ENCODE data around the gene PTGIS.
"Not testable (repeated sequence)": the region's sequence is repeated elsewhere in the genome, so short reads cannot be mapped to it uniquely, and the experiment has no call there.

PTGIS gene

DNA sequence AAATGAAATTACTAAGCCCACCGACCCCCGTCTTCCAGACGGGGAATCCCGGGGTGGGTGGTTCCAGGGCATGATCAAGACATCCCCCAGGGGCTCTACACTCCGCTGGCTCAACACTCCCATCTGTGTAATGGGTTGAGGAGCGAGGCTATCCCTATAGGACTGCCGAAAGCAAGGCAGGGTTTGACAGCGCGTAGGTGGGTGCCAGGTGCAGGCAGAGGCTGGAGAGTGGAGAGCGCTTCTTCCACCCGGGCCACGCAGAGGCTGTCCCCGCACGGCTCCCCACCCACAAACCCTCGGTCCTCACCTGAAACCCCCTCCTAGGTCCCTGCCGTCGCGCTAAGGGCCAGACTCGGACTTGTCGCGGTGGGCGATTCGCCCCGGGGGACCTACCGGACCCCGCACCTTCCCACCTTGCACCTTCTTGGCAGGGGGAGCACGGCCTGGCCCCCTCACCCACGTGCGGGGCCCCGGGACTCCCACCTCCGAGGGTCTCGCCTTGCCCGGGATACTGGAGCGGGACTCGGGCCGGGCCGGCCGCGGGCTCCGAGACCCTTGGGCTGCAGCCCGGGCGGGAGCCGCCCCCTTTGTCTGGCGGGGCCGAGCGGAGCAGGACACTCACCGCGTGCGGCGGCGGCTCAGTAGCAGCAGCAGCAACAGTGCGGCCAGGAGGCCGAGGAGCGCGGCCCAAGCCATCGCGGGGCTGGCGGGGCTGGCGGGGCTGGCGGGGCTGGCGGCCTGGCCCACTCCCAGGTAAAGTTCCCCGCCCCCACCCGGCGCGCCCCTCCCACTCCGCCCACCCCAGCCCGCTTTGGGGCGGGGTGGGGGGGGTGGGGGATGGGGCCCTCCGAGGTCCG, at the start of gene PTGIS:
TSS of gene PTGIS (minus strand) at position 717 of the 857 bp plus-strand sequence. CDS start at position 696, 21 bp downstream.
- DNase-seq (ENCODE audit: low spot score) = no peak

DNA sequence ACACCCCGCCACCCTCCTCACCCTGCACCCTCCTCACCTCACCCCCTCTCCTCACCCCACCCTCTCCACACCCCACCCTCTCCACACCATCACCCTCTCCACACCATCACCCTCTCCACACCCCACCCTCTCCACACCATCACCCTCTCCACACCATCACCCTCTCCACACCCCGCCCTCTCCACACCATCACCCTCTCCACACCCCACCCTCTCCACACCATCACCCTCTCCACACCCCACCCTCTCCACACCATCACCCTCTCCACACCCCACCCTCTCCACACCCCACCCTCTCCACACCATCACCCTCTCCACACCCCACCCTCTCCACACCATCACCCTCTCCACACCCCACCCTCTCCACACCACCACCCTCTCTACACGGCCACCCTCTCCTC, 49.5 kb upstream of the PTGIS start:
- not testable (repeated sequence) for DNase-seq (ENCODE audit: low spot score)

DNA sequence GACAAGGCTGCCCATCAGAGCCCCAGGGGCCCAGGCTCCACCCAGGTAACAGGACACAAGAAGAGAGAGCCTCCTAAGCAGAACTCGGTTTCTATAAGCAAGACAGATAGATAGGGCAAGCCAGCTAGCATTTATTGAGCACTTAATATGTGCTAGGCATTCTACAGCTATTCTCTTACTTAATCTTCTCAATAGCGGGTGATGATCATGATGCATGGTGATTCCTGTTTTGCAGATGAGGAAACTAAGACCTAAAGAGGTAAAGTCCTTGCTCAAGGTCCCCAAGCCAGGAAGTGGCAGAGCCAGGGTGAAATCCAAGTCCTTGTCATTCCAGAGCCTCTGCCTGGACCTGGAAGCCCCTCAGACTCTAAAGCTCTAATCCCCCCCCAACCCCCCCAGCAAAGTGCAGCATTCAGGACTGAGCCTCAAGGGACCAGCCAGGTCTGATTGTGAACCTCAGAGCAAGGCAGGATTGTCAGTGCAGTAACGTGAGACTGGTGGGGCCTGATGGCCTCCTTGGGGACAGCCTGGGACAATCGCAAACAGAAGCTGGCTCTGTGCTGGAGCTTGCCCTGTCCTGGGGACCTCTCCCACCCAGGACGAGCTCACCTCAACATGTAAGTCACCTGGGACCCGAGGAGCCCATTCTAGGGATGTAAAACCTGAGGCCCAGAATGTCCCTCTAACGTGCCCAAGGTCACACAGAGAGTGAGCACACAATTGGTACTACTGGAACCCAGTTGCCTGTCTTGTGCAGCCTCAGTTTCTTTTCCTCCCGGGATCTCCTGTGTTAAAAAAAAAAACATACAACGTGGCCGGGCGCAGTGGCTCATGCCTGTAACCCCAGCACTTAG, 48.4 kb upstream of the PTGIS start:
- no peak for DNase-seq (ENCODE audit: low spot score)

DNA sequence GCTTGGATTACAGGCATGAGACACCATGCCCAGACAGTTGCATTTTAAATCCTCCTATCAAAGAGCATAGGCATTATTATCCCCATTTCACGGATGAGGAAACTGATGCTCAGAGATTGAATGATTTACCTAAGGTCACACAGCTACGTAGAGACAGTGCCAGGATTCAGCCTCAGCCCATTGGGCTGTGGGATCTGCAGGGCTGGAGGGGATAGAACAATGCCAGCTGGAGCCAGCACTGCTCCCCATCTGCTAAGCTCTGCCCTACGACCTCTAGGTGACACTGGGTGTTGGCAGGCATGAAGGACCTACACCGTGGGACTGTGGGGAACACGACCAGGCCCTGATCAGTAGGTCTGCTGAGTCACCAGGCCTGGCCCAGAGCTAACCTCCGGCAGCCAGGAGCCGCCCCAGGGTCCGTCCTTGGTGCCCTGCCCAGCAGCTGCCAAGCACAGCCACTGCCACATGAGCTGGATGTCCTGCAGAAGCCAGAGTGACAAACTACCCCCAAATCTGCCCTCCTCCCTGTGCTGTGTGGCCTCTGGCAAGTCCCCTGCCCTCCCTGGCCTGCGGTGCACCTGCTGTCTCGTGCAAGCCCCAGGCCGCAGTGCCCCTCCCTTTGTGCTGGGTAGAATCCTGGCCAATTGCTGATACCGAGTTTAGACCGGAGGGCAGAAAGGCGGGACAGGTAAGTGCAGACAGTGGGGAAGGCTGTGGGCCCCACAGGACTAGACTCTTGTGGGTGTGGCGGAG, 47.6 kb upstream of the PTGIS start:
- no peak for DNase-seq (ENCODE audit: low spot score)

DNA sequence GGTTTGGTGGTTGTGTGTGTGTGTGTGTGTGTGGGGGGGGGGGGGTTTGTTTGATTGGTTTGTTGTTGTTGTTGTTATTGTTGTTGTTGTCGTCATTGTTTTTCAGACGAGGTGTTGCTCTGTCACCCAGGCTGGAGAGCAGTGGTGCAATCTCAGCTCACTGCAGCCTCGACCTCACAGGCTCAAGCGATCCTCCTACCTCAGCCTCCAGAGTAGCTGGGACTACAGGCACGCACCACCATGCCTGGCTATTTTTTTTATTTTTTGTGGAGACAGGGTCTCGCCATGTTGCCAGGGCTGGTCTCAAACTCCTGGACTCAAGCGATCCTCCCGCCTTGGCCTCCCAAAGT, 47.1 kb upstream of the PTGIS start:
- DNase-seq (ENCODE audit: low spot score) = not testable (repeated sequence)

DNA sequence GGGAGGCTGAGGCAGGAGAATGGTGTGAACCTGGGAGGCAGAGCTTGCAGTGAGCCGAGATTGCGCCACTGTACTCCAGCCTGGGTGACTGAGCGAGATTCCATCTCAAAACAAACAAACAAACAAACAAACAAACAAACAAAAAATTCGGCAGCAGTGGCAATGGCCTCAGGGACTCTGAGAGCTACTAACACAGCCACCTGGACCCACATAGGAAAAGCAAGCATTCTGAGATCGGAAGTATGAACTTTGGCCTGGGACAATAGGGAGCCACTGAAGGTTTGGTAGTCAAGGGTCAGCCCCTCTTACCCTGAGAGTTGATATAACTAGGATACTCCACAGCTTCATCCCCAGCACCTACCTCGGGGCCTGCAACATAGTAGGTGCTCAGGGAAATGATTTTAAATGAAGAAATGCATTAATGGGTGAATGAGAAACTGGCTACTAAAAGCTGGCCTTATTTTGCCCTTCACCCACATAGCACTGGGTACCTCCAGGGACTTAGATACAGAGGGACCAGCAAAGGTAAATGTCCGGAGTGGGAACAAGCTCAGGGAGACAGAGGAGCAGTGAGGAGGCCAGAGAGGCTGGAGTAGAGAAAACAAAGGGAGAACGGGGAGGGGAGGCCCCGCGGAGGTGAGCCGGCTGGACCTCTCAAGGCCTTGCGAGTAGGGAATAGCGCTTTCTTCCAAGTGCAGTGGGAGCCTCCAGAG, 46.6 kb upstream of the PTGIS start:
- DNase-seq (ENCODE audit: low spot score) = no peak

DNA sequence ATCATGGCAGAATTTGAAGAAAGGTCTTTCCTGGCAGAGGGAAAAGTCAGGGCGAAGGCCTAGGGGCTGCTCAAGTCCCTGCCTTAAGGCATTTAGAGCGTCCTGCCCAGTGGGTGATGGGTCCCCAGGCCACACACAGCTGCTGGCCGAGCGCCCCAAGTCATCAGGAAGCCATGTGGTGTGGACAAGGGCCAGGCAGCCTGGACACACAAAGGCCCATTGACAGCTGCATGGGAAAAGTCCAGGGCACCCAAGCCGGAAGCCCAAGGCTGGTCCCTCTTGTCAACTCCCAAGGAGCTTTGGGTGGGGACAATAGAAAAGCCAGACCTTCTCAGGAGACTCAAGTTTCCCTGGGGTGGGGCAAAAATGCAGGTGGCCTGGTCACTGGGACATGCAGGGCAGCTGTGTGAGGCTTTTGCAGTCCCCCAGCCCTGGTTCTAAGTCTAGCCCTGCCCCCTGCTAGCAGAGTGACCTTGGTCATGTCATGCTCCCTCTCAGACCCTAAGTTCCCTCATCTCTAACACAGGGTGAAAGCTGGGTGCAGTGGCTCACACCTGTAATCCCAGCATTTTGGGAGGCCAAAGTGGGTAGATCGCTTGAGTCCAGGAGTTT, 44.3 kb upstream of the PTGIS start:
- no peak for DNase-seq (ENCODE audit: low spot score)

DNA sequence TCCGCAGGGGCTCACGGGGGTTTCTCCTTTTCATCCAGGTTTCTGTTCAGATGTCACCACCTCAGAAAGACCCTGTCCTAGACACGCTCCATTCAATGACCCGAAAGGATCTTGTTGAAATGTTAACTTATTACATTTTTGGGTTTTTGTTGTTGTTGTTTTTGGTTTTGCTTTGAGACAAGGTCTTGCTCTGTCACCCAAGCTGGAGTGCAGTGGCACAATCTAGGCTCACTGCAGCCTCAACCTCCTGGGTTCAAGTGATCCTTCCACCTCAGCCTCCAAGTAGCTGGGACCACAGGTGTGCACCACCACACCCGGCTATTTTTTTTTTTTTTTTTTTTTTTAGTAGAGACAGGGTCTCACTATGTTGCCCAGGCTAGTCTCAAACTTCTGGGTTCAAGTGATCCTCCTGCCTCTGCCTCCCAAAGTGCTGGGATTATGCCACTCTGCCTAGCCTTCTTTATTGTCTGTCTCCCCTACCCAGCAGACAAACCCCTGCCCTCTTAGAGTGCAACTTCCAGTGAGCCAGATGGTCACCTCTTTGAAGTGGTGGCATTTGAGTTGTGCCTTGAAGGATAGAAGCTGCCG, 43.7 kb upstream of the PTGIS start:
- not testable (repeated sequence) for DNase-seq (ENCODE audit: low spot score)

DNA sequence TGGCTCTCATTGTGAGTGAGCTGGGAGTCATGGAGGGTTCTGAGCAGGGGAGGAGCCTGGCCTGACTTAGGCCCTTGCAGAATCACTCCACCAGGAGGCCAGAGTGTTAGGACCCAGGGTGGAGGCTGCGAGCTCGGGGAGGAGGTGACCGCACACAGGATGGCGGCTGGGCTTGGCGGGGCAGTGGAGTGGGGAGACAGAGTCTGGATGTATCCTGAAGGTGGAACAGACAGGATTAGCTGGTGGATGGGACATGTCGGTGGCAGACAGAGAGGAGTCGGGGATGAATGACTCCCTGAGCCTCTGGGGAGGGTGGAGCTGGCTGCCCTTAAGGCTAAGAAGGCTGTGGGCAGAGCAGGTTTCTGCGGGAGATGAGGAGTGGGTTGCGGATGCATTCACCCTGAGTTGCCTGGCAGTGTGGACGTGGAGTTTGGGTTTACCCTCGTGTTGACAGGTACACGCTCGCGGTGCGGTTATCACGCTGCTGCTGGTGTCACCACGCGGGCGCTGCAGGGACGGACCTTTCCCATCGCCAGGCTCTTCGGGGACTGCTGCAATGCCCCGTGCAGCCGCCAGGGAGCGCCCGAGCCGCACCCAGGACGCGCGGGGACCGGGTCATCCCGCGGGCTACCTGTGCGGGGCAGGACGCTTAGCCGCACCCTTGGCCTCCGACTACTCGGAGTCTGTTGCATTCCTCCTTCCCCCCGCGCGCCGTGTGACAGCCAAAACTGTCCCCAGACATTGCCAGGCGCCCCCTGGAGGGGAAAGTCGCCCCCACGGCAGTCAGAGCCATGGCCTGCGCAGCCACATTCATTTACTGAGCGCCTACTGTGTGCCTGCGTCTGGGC, 43.0 kb upstream of the PTGIS start:
- peak; percentile 79 for DNase-seq (ENCODE audit: low spot score)

DNA sequence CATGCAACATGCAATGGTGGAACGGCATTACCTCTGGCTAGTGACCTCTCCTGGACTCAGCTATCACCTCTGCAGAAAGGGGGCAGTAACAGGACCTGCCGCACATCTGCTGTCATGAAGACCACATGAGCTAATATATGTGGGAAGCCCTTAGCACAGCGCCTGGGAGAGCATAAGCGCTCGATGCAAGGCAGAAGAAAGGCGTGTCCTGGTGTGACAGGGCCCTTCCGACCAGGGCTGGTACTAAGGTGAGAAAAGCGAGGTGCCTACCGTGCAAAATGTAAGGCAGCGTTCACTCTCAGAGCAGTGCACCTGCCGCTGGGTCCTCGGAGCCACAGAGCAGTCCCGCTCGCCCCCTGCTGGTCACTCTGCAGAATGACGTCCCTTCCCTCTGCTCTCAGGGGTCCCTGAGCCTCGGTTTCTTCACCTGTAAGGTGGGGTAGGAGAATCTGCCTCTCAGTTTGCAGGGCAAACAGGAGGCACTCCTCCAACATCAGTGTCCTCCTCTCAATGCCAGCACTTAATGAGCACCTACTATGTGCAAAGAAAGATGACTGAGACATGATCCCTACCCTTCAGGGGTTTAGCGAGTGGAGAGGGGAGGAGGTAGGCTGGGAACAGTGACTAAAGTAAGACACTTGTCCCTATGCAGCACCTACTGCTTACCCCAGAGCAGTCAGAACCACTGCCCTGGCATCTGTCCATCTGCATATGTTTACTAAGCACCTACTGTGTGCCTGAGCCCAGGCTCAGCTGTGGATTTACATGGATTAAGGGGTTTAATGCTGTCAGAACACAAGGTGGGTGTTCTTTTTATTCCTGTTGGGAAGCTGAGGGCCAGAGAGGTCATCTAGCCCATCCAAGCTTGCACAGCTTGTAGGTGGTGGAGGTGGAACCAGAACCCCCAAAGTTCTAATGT, 41.1 kb upstream of the PTGIS start:
- DNase-seq (ENCODE audit: low spot score) = peak; percentile 67

DNA sequence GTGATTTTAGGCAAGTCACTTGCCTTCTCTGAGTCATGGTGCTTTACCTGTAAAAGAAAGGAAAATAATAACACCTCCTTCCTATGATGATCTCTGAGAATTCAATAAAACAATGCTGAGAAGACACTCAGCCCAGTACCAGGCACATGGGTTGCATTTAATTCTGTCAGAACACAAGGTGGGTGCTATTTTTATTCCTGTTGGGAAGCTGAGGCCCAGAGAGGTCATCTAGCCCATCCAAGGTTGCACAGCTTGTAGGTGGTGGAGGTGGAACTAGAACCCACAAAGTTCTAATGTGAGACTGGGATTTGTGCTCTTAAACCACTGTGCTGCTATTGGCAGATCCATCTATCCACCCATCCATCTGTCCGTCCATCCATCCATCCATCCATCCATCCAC, 39.6 kb upstream of the PTGIS start:
- no peak for DNase-seq (ENCODE audit: low spot score)

DNA sequence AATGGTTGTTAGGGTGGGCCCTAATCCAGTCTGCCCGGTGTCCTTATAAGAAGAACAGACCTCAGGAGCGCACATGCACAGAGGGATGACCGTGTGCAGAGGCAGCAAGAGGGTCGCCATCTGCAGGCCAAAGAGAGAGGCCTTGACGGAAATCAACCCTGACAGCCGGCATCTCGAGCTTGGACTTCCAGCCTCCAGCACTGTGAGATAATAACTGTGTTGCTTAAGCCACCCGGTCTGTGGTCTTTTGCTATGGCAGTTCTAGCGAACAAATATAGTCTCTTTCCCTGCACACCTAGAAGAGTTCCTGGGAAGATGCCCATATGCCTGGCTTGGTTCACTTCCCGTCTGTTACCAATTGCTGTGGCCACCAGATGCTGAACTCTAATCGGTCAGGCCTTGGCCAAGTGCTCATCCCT, 35.3 kb upstream of the PTGIS start:
- no peak for DNase-seq (ENCODE audit: low spot score)

DNA sequence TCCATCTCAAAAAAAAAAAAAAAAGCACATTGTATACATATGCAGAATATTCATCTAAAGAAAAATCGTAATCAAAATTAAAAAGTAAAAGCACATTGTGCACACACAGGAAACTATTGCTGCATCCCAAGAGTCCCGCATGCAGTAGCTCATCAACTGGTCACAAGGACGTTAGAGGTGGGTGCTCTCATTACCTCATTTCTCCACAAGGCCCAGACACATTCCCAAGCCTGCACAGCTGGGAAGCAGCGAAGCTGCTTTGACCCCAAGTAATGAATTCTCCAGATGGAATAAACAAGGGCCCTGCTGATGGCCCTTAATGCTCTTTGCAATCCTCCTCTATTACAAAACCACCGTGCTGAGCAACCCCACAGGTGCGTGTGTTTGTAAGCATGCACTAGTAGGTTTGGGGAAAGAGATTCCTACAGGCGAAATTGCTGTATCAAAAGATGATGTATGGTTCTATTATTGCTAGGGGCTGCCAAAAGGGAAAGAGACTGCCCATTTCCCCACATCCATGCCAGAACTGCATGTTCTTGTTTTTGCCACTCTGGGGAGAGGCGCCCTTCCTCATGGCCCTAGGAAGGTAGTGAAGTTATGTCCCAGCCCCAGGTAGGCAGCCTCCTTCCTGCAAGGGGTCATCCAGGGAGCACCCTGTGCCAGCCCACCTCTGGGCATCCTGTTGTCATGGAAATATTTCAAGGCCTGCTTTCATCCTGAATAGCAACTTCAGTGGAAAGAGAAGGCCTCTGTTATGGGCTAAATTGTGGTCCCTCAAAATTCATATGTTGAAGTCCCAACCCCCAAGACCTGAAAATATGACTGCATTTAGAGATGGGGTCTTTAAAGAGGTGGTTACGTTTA, 34.6 kb upstream of the PTGIS start:
- no peak for DNase-seq (ENCODE audit: low spot score)

DNA sequence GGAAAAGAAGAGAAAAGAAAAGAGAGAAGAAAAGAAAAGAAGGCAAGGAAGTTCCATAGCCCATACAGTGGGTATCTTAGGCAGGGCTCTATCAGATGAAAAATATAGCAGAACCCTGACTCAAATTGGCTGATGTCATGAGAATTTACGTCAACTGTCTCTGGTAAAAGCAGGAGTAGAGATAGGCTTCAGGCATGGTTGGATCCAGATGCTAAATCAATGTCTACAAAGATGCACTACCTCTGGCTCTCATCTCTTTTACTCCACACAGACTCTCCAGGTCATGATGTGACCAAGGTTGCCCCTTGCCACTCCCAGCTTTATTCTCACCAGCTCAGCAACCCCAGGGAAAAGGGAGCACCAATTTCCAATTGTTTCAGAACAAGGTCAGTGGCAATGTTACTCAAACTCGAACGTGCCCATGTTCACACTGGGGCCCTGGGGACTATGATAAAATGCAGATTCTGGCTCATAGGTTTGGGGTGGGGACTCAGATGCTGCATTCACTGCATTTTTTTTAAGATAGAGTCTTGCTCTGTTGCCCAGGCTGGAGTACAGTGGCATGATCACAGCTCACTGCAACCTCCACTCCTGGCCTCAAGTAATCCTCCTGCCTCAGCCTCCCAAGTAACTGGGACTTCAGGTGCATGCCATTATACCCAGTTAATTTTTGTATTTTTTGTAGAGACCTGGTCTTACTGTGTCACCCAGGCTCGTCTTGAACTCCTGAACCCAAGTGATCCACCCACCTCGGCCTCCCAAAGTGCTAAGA, 33.4 kb upstream of the PTGIS start:
- no peak for DNase-seq (ENCODE audit: low spot score)

DNA sequence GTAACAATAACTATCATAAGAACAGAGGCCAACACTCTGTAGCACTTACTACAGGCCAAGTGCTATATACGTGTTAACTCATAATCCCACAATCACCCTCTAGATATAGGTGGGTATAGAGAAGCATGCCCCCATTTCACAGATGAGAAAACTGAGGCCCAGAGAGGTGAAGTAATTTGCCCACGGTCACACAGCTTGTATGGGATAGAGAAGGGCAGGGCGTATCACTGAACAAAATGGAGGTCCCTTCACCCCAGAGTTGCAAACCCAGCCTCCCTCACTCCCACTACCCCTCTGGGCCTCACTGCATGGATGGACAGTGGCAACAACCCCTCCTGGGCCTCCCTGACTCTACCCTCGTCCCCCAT, 31.8 kb upstream of the PTGIS start:
- no peak for DNase-seq (ENCODE audit: low spot score)

DNA sequence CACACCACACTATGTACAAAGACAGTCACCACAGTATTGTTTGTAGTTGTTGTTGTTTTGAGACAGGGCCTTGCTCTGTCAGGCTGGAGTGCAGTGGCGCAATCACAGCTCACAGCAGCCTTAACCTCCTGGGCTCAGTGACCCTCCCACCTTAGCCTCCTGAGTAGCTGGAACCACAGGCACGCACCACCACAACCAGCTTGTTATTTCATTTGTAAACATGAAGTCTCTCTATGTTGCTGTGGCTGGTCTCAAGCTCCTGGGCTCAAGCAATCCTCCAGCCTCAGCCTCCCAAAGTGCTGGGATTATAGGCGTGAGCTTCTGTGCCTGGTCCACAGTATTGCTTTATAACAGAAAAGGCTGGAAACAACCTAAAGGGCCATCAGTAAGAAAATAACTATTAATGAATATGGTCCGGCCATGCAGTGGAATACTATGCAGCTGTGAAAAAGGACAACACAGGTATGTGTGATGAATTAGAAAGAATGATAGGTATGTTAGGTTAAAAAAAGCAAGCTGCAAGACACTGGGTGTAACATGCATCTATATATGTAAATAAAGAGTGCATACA, 30.0 kb upstream of the PTGIS start:
- no peak for DNase-seq (ENCODE audit: low spot score)

Measured in hepatic stellate cell (primary cell).